Tibial nerve (tissue), 3 donors: Measurements from ENCODE around the gene BCL7B.

Experiments
- POLR2A ChIP-seq, 2 donors: fragments of 450-650 bp; IDR thresholded peaks; one replicate each; pipeline ENCODE4 v1.6.1; 2017; ENCODE audit warnings: antibody characterized with exemption in 2 of 2, mild to moderate bottlenecking in 2 of 2, moderate library complexity in 2 of 2
- TF ChIP-seq, protein P1 (sequence below), 5 experiments: fragments of 200-600 bp in 3 of 5; fragments of 450-650 bp in 2 of 5; sonication (generic) in 3 of 5; IDR thresholded peaks; one replicate each; pipeline ENCODE4 v1.5.1; 2016 to 2019; ENCODE audit warnings: antibody characterized with exemption in 5 of 5, mild to moderate bottlenecking in 3 of 5, moderate library complexity in 2 of 5

DNA sequence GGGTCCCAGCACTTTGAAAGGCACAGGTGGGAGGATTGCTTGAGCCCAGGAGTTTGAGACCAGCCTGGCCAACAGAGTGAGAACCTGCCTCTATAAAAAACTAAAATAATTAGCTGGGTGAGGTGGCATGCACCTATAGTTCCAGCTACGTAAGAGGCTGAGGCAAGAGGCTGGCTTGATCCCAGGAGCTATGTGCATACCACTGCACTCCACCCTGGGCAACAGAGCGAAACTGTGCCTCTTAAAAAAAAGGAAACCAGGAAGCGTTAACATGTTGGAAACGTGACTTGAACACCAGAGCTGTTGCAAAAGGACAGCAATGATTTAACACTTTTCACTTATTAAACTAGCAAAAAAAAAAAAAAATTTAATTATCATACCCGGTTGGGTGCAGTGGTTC is 48.0 kb downstream of the BCL7B start:
- TF ChIP-seq POLR2A (IDR thresholded peaks at IDR 0.05), result no peak
- TF ChIP-seq, protein P1, sequence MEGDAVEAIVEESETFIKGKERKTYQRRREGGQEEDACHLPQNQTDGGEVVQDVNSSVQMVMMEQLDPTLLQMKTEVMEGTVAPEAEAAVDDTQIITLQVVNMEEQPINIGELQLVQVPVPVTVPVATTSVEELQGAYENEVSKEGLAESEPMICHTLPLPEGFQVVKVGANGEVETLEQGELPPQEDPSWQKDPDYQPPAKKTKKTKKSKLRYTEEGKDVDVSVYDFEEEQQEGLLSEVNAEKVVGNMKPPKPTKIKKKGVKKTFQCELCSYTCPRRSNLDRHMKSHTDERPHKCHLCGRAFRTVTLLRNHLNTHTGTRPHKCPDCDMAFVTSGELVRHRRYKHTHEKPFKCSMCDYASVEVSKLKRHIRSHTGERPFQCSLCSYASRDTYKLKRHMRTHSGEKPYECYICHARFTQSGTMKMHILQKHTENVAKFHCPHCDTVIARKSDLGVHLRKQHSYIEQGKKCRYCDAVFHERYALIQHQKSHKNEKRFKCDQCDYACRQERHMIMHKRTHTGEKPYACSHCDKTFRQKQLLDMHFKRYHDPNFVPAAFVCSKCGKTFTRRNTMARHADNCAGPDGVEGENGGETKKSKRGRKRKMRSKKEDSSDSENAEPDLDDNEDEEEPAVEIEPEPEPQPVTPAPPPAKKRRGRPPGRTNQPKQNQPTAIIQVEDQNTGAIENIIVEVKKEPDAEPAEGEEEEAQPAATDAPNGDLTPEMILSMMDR (IDR thresholded peaks at IDR 0.05), result no peak
